Measurements from ENCODE around the gene TBX5.

- TF ChIP-seq REST (IDR thresholded peaks at IDR 0.05; ENCODE audit: insufficient read depth in 1 of 2, low read depth in 2 of 2, low read length in 2 of 2) = no peak
- TF ChIP-seq POLR2AphosphoS5 (IDR thresholded peaks at IDR 0.05; ENCODE audit: low read depth, low read length) = no peak
- TF ChIP-seq SIN3A (IDR thresholded peaks at IDR 0.05; ENCODE audit: borderline replicate concordance, insufficient read depth, low read length) = no peak
- no peak for TF ChIP-seq TAF1 (IDR thresholded peaks at IDR 0.05; ENCODE audit: borderline replicate concordance, insufficient read depth, low read length)
- no peak for TF ChIP-seq FOXP2 (optimal IDR thresholded peaks at IDR 0.05; ENCODE audit: borderline replicate concordance, extremely low read depth, extremely low read length, insufficient read depth)
These were observed 32.8 kb upstream of the TBX5 start for GRCh38 chr12:114438635-114439256.

Data from PFSK-1 (cell line).